Measurements from ENCODE around the gene ATG101.

The ATG101 gene

GRCh38 chr12:52042706-52043385 is 26.9 kb upstream of the ATG101 start:
- no peak for TF ChIP-seq CTCF (IDR thresholded peaks at IDR 0.05; ENCODE audit: insufficient read depth, low read depth, low read length, missing control alignments)
- no peak overlapping the region for H3K4me3 ChIP-seq (ENCODE audit: low read length)
- no peak for DNase-seq (ENCODE audit: low read depth)

- no peak overlapping the region for H3K4me3 ChIP-seq (ENCODE audit: low read length)
- TF ChIP-seq CTCF (IDR thresholded peaks at IDR 0.05; ENCODE audit: insufficient read depth, low read depth, low read length, missing control alignments): no peak
- DNase-seq (ENCODE audit: low read depth): no peak
Measured at GRCh38 chr12:52043386-52044212, 26.2 kb upstream of the ATG101 start.

GRCh38 chr12:52044292-52044983 is 25.3 kb upstream of the ATG101 start:
- TF ChIP-seq CTCF (IDR thresholded peaks at IDR 0.05; ENCODE audit: insufficient read depth, low read depth, low read length, missing control alignments): no peak
- DNase-seq (ENCODE audit: low read depth): no peak
- no peak overlapping the region for H3K4me3 ChIP-seq (ENCODE audit: low read length)

GRCh38 chr12:52045794-52046199 is 24.0 kb upstream of the ATG101 start:
- no peak for DNase-seq (ENCODE audit: low read depth)
- no peak for TF ChIP-seq CTCF (IDR thresholded peaks at IDR 0.05; ENCODE audit: insufficient read depth, low read depth, low read length, missing control alignments)
- no peak overlapping the region for H3K4me3 ChIP-seq (ENCODE audit: low read length)

- TF ChIP-seq CTCF (IDR thresholded peaks at IDR 0.05; ENCODE audit: insufficient read depth, low read depth, low read length, missing control alignments): no peak
- DNase-seq (ENCODE audit: low read depth): no peak
- no peak overlapping the region for H3K4me3 ChIP-seq (ENCODE audit: low read length)
Measured at GRCh38 chr12:52046859-52047258, 22.9 kb upstream of the ATG101 start.

GRCh38 chr12:52049286-52049685 is 20.5 kb upstream of the ATG101 start:
- DNase-seq (ENCODE audit: low read depth): no peak
- no peak overlapping the region for H3K4me3 ChIP-seq (ENCODE audit: low read length)
- no peak for TF ChIP-seq CTCF (IDR thresholded peaks at IDR 0.05; ENCODE audit: insufficient read depth, low read depth, low read length, missing control alignments)
